Measurements from ENCODE around the gene HOXB7.

- no peak for TF ChIP-seq BHLHE40 (IDR thresholded peaks at IDR 0.05; ENCODE audit: borderline replicate concordance)
- TF ChIP-seq ZNF384 (IDR thresholded peaks at IDR 0.05): no peak
- TF ChIP-seq SP1 (IDR thresholded peaks at IDR 0.05): no peak
- no peak for TF ChIP-seq FOXK2 (IDR thresholded peaks at IDR 0.05)
- TF ChIP-seq ARNT (IDR thresholded peaks at IDR 0.05): no peak
- peak; percentile 91 for TF ChIP-seq CTBP1 (IDR thresholded peaks at IDR 0.05; ENCODE audit: borderline replicate concordance)
- TF ChIP-seq FOXA1 (IDR thresholded peaks at IDR 0.05): no peak
- no peak for TF ChIP-seq NFRKB (IDR thresholded peaks at IDR 0.05)
- TF ChIP-seq TARDBP (IDR thresholded peaks at IDR 0.05): no peak
- 0 out of 2 replicates have a peak, but pooled peaks have one; percentile 17 for TF ChIP-seq L3MBTL2 (conservative IDR thresholded peaks at IDR 0.05)
- no peak for TF ChIP-seq FOXM1 (IDR thresholded peaks at IDR 0.05; ENCODE audit: borderline replicate concordance)
Measured at GRCh38 chr17:48561884-48562810, 48.7 kb downstream of the HOXB7 start.

All from HEK293T (cell line).